NCI-H1694 (cell line): Measurements from ENCODE around the gene TSGA10IP.
A peak's percentile ranks its signal among the peaks of the same experiment; 100 is the strongest.

Experiments used
- DNase-seq: peaks from one replicate; lab custom pipeline; 2025; lab: John Stamatoyannopoulos, UW

TSGA10IP gene

DNA sequence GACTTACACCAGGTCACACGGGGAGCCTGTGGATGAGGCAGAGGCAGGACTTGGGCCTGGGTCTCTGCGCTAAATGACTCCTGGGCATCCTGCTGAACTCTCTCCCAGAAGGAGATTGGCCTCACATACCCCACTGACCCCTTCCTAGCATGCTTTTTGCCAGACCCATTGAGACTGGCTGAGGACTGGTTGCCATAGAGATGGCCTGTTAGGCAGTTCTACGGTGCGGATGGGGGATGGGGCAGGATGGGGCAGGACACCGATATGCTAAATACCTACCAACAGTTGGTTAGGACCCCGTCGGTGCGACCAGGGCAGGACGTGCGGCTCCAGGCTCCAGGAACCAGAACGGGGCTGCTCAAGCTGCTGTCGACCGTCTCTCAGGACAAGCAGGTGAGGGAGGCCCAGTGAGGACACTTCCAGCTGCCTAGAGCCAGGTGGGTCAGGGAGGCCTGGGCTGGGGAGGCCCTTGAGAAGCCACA, at the start of gene TSGA10IP:
Gene TSGA10IP (plus strand): TSS at position 51 of the 482 bp plus-strand sequence. CDS start 196 bp downstream, at position 247.
- no peak for DNase-seq

DNA sequence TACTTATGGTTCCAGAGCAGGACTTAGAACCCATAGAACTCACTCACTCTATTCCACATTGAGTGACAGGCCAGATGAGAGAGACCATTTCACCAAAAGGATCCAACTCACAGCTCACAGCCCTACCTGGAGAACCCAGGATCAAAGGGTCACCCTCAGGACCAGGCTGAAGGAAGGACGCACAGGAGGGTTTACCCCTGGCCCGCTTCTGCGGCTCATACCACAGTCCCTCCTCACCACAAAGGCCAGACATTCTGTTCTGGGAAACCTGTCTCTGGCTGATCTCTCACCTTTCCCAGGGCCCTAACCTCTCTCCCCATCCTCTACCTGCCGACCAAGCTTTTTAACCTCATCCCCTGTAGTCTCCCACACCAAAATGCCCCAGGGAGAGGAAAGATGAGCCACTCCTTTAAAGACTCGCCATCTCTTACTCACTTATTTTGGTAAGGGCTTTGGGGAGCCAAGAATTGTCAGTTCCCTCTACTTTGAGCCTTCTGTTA, 49.7 kb upstream of the TSGA10IP start:
- DNase-seq, result no peak

DNA sequence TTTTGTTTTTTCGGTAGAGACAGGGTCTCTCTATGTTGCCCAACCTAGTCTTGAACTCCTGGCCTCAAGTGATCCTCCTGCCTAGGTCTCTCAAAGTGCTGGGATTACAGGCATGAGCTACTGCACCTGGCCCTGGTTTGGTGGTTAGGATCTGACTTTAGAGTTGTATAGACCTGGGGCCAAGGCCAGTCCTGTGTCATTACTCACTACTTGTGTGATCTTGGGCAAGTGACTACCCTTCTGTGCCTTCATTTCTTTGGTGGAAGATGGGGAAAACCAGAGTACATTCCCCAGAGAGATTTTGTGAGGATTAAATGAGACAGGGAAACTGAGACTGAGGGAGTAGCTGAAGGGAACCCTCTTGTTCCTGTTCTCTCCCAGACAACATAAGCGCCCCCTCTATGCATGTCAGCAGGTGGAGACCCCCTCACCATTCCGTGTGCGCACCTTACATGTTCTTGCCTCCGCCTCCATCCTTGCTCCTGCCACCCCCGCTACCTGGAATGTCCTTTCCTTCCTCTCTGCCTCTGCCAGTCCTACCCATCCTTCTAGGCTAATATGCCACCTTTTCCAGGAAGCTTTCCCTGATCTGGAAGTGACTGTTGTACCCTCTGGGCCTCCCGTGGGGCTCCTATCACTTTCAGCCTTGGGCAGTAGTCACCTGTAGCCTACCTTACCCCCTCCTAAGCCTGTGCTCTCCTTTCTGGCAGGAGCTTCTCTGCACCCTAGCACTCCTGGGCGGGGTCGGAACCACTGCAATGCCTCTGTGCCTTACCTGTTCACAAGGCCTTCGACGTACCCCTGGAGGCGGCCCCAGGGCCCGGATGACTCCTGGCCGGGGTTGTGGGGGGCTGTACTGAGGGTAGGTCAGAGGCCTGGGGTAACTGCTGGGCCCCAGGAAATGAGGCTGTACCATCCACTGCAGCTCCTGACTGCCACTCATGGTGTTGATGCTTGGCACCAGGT, 49.0 kb upstream of the TSGA10IP start:
- no peak for DNase-seq

DNA sequence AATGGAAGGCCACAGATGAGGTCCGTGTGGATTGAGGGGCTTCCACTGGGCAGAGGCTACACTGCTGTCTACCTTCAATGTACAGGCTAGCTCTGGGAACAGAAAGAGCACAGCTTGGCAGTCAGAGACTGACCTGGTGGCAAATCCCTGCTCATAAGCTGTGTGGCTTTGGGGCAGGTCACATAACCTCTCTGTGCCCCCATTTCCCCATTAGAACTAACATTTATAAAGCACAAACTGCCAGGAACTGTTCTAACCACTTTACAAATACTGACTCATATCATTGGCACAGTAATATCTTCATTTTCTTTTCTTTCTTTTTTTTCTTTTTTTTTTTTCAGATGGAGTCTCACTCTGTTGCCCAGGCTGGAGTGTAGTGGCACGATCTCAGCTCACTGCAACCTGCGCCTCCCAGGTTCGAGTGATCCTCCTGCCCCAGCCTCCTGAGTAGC, 48.2 kb upstream of the TSGA10IP start:
- no peak for DNase-seq

DNA sequence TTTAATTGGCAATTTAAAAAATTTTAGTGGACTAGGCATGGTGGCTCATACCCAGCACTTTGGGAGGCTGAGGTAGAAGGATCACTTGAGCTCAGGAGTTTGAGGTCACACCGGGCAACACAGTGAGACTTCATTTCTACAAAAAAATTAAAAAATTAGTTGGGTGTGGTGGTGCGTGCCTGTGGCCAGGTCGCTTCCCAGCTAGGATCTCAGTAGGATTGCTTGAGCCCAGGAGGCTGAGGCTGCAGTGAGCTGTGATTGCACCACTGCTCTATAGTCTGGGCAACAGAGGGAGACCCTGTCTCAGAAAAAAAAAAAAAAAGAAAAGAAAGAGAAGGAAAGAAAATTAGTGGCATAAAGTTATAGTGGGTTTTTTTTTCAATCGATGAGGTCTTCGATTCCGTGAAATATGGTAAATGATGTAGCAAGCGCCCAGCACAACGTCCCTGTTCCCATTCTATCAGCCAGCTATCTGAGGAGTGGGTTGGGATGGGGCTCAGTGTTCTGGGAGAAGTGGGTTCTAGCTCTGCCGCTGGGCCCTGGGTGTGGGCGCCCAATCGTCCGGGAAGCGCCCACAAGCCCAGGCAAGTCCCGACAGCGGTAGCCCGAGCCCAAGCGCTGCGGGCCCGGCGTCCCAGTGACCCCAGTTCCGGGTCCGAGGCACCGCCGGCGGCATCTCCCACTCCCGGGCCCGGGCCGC, 46.5 kb upstream of the TSGA10IP start:
- no peak for DNase-seq

DNA sequence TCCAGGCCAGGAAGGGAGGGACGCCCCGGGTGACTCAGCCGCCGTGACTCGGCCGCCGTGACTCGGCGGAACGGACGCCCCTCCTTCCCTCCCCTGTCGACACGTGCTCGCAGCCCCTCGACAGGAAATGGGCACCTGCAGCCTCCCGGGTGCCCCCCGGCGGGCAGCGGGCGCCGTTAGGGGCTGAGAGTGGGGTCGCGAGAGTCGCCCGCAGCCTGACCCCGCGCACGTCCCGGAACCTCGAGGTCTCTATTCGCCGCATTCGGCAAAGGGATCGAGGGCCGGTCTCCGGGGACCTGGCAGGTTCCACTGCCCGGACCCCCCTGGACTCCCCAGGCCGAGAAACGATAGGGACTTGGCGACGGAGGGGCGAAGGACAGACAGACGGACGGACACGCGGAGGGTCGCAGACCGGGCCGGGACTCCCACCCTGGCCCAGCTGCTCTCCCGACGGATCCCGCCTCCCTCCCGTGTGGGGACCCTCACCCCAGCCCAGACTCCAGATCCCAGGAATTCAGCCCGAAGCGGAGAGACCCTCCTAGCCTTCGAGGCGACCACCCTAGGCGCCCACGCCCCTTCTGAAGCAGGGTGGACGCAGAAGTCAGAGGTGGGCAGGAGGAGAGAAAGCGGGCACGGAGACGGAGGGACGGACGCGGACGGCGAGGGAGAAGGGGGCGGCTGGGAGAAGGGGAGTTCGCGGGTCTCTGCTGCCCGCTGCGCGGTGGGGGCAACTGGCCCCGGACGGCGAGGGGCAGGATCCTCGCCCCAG, 45.7 kb upstream of the TSGA10IP start:
- no peak for DNase-seq

DNA sequence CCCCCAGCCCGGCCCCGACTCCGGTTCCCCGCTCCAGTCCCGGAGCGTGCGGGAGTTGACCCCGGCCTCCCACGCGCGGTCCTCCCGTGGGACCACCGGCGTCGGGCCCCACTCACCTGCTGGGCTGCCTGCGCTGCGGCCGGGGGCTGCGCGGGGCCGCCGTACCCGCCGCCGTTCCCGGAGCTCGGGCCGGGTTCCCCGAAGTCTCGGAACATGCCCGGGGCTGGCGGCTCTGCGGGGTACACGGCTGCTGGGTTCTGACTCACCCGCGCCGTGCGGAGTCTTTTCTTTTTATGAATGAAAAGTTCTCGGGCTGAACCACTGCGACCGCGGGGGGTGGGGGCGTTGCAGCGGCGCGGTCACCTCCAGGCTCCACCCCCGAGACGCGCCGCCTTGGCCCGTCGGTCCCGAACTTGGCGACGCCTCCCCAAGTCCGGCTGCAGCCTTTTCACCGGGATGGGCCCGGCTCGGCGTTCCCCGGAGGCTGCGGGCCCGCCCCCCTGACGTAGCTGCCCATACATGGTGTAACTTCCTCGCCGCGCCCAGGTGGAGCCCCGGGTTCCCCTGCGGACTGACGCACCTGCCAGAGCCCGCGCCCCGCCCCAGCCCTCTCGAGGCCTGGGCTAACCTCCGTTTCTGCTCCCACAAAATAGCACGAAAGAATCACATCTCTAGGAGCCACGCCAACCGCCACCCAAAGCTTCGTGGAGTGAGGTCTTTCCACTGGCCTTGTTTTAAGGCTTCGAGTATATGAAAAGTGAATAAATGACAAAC, 45.0 kb upstream of the TSGA10IP start, which contains the start of gene FOSL1:
Gene FOSL1 (minus strand): TSS at position 264 of the 774 bp plus-strand sequence. CDS start 49 bp downstream, at position 215.
- DNase-seq, result no peak

DNA sequence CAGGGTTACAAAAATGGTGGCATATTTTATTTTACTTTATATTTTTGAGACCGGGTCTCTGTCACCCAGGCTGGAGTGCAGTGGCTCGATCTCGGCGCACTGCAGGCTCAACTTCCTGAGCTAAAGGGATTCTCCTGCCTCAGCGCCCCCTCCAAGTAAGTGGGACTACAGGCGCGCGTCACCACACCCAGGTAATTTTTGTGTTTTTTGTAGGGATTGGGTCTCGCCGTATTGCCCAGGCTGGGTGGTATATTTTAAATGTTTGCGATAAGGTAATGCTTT, 44.4 kb upstream of the TSGA10IP start:
- DNase-seq, result no peak

DNA sequence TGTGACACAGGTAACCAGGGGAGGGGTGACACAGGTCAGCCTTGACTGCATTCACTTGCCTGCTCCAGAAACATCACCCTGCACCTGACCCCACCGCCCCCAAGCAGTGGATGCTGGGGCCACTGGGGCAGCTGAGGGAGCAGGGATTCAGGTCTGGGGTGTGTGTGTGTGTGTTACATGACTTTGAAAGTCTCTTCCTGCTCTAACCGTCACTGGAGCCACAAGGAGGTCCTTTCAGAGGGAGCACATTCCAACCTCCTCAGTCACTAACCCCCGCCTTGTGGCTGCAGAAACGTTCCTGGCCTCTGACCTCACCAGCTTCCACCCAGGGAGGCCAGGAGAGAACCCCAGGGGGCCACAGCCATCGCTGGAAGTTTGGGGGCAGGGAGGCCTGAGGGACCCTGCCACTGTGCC, 42.2 kb upstream of the TSGA10IP start:
- DNase-seq, result no peak

DNA sequence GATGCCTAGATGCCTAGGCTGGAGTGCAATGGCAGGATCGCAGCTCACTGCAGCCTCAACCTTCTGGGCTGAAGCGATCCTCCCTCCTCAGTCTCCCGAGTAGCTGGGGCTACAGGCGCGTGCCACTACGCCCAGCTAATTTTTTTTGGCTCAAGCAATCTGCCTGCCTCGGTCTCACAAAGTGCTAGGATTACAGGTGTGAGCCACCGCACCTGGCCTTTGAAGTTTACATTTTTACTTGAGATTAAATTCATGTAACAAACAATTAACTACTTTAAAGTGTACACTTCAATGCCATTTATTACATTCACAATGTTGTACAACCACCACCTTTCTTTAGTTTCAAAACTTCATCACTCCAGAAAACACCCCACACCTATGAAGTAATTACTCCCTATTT, 41.6 kb upstream of the TSGA10IP start:
- no peak for DNase-seq

DNA sequence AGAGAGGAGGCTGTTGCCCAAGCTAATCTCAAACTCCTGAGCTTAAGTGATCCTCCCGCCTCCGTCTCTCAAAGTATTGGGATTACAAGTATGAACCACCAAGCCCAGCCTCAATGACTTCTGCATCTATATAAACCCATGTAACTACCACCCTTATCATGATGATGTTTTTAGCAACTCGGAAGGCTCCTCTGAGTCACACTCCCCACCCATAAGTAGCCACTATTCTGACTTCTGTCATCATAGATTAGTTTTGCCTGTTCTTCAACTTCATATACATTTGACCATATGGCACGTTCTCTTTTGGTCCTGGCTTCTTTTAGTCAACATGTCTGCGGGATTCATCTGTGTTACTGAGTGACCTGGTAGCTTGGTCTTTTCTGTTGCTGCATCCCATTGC, 38.7 kb upstream of the TSGA10IP start:
- DNase-seq, result no peak

DNA sequence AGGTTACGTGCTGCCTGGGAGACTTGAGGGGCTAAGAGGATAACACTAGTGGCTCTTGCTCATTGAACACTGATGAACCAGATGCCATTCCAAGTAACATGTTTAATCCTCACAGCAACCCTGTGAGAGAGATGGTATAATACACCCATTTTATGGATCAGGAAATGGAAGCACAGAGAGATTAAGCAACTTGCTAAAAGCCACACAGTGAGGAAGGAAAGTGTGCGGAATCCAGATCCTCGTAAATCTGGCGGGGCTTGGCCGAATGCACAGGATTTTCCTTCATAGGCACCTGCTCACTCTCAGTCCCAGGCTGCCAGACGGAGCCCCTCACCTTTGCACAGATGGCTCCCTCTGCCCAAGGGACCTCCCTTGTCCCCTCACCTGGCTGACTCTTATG, 37.4 kb upstream of the TSGA10IP start:
- no peak for DNase-seq

DNA sequence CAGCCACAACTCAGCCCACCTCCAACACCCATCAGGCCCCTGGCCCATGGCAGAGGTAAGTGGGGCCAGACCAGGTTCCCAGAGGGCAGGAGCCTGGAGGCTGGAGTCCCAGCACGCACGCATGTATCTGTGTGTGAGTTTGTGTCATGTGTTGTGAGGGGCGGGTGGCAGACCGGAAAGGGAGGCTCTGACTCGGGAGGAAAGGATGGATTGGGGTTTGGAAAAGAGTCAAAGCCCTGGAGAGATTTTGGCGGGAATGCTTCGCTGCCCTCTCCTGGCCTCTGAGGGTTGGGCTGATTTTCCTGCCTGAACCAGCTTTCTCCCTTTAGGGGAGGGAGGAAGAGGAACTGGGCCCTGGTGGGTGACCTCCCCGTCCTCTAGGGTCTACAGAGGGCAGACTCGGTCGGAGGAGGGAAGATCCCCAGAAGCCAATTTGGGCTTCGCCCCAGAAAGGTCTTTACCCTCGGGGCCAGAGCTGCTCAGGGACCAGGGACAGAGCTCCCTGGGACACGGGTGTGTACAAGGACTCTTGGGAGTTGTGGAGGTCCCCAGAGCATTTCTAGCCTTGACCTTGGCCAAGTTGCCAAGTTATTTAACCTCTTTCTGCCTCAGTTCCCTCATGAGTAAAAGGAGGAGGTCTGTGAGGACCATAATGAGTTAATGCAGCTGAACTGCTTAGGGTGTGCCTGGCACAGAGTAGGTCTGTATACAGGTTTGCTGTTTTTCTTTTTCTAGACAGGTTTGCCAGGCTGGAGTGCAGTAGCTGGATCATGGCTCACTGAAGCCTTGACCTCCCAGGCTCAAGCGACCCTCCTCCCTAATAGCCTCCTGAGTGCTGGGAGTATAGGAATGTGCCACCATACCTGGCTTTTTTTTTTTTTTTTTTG, 33.4 kb upstream of the TSGA10IP start:
- peak; percentile 57 for DNase-seq

DNA sequence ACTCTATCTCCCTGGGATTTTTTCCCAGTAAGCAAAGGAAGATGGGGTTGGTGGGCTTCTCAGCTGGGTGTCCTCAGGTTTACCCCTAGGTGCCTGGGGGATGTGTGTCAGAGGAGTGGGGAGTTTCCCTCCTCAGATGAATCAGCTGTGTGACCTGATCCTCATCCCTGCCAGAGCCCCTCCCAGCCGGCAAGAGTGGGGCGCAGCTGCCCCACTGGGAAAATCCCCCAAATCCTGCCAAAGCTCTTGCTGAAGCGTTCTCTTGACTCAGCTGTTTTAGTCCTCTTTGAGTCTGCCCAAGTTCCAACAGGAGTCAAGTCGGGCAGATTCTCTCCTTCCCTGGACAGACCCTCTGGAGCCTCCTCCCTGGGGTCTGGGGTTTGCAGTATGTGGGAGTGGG, 32.4 kb upstream of the TSGA10IP start:
- no peak for DNase-seq

DNA sequence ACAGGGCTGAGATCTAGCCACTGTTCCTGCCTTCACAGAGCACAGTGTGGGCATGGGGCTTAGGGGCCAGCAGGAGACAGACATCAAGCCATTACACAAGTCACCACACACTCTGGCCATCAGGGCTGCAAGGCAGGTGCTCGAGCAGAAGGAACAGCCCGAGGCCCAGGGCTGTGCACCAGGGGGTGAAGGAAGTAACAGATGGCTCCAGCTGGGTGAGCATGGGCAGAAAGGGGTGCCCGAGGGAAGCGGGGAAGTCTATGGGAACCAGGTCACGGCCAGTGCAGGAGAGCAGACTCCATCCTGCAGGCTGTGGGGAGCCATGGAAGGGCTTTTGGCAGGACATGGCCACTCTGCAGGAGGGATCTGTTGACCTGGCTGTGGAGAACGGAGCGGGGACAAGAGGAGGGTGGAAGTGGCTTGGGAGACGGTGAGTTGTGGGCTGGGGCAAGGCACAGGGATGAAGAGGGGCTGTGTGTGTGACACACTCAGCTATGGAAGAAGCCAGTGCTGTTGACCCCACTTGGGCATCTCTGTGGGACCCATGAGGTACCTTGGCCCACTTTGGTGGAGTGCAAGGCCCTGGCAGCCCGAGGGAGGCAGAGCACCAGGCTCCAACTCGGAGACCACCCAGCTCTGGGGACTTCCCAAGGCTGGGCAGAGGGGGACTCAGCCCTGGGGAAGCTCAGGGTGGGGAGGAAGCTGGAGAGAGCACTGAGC, 30.0 kb upstream of the TSGA10IP start:
- DNase-seq, result no peak

DNA sequence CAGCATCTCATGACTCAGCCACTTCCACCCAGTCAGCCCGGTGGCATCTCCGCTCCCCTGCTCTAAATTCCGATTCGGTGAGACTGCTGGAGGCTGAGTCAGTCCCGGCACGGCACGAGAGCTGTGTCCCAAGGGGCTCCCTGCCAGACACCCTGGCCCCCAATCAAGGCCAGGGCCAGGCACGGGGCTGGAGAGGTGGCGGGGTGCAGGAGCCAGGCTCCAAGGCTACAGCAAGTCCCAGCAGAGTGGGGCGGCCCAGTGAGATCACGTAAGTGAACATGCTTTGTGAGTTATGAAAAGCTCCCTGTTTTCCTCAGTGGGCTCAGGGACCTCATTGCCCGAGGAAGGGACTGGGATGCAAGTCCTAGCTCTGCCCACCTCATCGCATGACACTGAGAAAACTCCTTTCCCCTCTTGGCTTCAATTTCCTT, 29.4 kb upstream of the TSGA10IP start:
- DNase-seq, result no peak

DNA sequence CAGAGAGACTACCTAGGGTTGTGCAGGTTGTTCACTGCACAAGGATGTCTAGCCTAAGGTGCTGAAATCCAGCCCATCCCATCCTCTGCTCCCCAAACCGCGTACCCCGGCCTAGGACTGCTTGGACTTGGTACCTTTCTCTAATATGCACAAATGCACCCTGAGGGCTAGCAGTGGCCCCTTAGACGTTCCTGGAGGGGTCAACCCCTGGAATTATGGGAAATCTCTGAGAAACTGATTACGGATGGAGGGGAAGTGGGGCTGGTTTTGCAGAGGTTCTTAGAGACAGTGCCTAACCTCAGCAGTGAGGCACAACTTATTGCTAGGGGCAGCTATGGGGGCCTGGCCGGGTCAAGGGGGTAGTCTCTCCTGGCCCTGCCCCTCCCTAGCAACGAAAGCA, 28.9 kb upstream of the TSGA10IP start:
- DNase-seq, result no peak

DNA sequence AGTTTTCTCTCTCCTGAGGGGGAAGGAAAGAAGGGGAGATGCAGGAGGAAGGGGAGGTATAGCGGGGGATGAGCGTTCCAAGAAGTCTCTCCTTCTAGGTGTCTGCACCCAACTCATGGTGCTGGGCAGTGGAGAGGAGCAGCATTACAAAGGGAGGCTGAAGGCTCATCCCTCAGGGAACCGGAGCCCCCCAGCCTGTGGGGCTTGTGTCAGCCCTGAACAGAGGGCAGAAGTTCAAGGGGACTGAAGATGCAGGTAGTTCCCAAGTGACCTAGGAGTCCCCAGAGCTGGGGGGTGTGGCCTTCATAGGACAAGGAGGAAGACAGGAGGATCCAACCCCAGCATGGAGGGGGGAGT, 28.2 kb upstream of the TSGA10IP start:
- no peak for DNase-seq

DNA sequence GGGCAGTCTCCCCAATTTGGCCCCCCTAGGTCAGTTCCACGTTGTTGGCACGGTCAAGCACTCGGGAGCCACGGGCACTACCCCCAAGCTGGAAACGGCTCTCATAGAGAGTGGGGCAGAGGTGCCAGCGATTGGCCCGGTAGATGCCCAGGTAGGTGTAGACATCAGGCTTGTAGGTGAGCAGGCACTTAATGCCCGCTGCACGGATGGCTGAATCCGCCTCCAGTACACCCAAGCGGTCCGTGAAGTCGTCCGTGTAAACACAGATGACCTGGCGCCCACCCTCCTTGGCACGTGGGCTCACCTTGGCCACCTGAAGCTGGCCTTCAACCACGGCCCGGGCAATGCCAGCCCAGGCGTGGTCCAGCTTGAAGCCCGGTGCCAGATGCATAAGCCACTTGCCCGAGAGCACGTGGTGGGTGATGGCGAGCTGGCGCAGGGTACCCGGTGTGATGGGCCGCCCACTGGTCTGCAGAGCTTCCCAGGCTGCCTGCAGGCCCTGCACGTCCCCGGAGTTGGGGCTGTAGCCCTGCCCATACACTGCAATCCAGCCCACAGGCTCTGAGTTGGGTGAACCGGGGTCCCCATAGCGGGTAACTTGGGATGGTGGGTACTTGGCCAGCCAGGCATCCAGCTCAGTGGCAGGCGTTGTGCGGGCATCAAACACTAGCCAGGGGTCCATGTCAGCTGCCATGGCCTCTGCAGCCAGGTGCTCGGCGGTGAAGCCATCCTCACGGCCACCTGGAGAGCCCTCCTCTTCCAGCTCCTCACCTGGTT, 27.7 kb upstream of the TSGA10IP start:
- DNase-seq, result no peak
